Measurements from ENCODE around the gene CHKB.
"Not testable (repeated sequence)": the region's sequence is repeated elsewhere in the genome, so short reads cannot be mapped to it uniquely, and the experiment has no call there.

CHKB gene

GRCh38 chr22:50609599-50609998 is 26.9 kb upstream of the CHKB start:
- in situ Hi-C loops (cut with HindIII; ENCODE audit: low pct_unique_long_range_greater_than_20kb, low sequenced_read_pairs) = no loop called here
- no peak for DNase-seq (ENCODE audit: low read depth in 1 of 2, low spot score in 1 of 2)
- TF ChIP-seq JUND (IDR thresholded peaks at IDR 0.05; ENCODE audit: low read depth) = no peak

- DNase-seq (ENCODE audit: low read depth in 1 of 2, low spot score in 1 of 2) = no peak
- no peak for TF ChIP-seq JUND (IDR thresholded peaks at IDR 0.05; ENCODE audit: low read depth)
- in situ Hi-C loops (cut with HindIII; ENCODE audit: low pct_unique_long_range_greater_than_20kb, low sequenced_read_pairs) = no loop called here
Observed at GRCh38 chr22:50608996-50609395, 26.3 kb upstream of the CHKB start.

DNA sequence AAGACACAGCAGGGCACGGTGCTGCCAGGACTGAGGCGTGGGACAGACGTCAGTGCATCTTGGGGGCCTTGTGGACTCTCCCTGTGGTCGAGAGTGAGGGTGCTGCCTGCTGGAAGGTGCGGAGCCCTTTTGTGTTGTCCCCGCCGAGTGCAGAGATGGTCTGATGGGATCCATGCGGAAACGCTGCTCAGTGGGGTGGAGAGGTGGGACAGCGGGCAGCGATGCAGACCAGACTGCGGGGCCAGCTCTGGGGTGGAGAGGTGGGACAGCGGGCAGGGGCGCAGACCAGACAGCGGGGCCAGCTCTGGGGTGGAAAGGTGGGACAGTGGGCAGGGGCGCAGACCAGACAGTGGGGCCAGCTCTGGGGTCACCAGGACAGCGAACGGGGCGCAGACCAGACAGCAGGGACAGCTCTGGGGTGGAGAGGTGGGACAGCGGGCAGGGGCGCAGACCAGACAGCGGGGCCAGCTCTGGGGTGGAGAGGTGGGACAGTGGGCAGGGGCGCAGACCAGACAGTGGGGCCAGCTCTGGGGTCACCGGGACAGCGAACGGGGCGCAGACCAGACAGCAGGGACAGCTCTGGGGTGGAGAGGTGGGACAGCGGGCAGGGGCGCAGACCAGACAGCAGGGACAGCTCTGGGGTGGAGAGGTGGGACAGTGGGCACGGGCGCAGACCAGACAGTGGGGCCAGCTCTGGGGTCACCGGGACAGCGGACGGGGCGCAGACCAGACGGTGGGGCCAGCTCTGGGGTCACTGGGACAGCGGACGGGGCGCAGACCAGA is 25.6 kb upstream of the CHKB start:
- in situ Hi-C loops (cut with HindIII; ENCODE audit: low pct_unique_long_range_greater_than_20kb, low sequenced_read_pairs); DNase-seq (ENCODE audit: low read depth in 1 of 2, low spot score in 1 of 2): not testable (repeated sequence)

- TF ChIP-seq JUND (IDR thresholded peaks at IDR 0.05; ENCODE audit: low read depth) = no peak
- in situ Hi-C loops (cut with HindIII; ENCODE audit: low pct_unique_long_range_greater_than_20kb, low sequenced_read_pairs) = no loop called here
- no peak for DNase-seq (ENCODE audit: low read depth in 1 of 2, low spot score in 1 of 2)
Observed at GRCh38 chr22:50607659-50608020, 25.0 kb upstream of the CHKB start.

- in situ Hi-C loops (cut with HindIII; ENCODE audit: low pct_unique_long_range_greater_than_20kb, low sequenced_read_pairs) = no loop called here
- TF ChIP-seq JUND (IDR thresholded peaks at IDR 0.05; ENCODE audit: low read depth) = no peak
Observed at GRCh38 chr22:50606946-50607658, 24.5 kb upstream of the CHKB start.

GRCh38 chr22:50606165-50606945 is 23.7 kb upstream of the CHKB start:
- DNase-seq (ENCODE audit: low read depth in 1 of 2, low spot score in 1 of 2) = no peak
- in situ Hi-C loops (cut with HindIII; ENCODE audit: low pct_unique_long_range_greater_than_20kb, low sequenced_read_pairs) = no loop called here
- TF ChIP-seq JUND (IDR thresholded peaks at IDR 0.05; ENCODE audit: low read depth) = no peak

More at GRCh38 chr22:50606946-50607658, 24.5 kb upstream of the CHKB start:
- DNase-seq (ENCODE audit: low read depth in 1 of 2, low spot score in 1 of 2) = no peak

DNA sequence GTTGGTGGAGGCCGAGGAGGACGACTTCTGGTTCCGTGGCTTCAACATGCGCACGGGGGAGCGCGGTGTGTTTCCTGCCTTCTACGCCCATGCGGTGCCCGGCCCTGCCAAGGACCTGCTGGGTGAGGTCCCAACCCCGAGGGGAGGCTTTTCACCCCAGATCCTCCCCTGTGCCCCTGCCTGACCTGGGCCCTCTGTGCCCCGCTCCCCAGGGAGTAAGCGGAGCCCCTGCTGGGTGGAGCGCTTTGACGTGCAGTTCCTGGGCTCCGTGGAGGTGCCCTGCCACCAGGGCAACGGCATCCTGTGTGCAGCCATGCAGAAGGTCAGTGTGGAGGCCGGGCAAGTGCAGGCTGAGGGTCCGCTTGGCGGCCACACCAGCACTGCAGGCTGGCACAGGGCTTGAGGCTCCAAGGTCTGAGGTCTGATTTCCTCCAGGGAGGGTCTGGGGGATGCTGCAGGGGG is 23.0 kb upstream of the CHKB start:
- no peak for TF ChIP-seq JUND (IDR thresholded peaks at IDR 0.05; ENCODE audit: low read depth)
- in situ Hi-C loops (cut with HindIII; ENCODE audit: low pct_unique_long_range_greater_than_20kb, low sequenced_read_pairs) = no loop called here

DNA sequence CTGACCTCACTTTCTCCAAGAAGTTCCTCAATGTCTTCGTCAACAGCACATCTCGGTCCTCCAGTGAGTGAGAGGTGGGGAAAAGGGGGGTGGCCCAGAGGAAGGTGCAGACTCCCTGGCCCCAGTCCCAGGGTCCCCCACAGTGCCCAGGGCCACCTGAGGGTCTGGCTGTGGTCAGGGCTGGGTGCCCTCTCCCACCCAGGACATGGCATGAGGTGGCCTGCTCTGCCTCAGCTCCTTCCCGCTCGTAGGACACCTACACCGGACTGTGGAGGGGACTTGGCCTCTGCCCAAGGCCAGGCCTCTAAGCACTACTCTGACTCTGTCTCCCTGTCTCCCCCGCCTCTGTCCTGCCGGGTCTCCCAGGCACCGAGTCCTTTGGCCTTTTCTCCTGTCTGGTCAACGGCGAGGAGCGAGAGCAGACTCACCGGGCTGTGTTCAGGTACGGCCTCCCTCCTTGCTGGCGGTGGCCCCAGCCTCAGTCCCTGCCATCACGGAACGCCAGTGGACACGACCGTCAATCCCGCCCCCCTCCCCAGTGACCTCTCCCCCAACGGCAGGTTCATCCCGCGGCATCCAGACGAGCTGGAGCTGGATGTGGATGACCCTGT is 22.5 kb upstream of the CHKB start:
- no peak for DNase-seq (ENCODE audit: low read depth in 1 of 2, low spot score in 1 of 2)
- in situ Hi-C loops (cut with HindIII; ENCODE audit: low pct_unique_long_range_greater_than_20kb, low sequenced_read_pairs) = no loop called here

More for the DNA sequence above, 23.0 kb upstream of the CHKB start:
- no peak for DNase-seq (ENCODE audit: low read depth in 1 of 2, low spot score in 1 of 2)

GRCh38 chr22:50604256-50605001 is 21.8 kb upstream of the CHKB start:
- TF ChIP-seq JUND (IDR thresholded peaks at IDR 0.05; ENCODE audit: low read depth) = no peak
- DNase-seq (ENCODE audit: low read depth in 1 of 2, low spot score in 1 of 2) = no peak
- in situ Hi-C loops (cut with HindIII; ENCODE audit: low pct_unique_long_range_greater_than_20kb, low sequenced_read_pairs) = no loop called here

More for the DNA sequence above, 22.5 kb upstream of the CHKB start:
- TF ChIP-seq JUND (IDR thresholded peaks at IDR 0.05; ENCODE audit: low read depth) = no peak

DNA sequence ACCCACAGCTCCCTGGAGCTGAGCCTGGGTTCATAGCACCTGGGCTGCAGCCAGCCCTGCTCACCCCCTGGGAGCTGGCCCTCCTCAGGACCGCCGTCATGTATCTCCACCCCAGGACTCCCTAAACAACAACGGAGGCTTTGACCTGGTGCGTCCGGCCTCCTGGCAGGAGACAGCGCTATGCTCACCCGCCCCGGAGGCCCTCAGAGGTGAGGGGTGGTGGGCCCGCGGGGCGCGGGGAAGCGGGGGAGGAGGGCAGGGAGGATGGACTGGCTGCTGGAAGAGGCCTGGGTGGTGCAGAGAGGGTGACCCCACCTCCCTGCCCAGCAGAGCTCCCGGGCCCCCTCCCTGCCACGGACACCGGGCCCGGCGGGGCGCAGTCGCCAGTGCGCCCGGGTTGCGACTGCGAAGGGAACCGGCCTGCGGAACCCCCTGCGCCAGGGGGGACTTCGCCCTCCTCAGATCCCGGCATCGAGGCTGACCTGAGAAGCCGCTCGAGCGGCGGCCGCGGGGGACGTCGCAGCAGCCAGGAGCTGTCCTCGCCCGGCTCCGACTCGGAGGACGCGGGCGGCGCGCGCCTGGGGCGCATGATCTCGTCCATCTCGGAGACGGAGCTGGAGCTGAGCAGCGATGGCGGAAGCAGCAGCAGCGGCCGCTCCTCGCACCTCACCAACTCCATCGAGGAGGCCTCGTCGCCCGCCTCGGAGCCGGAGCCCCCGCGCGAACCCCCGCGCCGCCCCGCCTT is 21.0 kb upstream of the CHKB start:
- in situ Hi-C loops (cut with HindIII; ENCODE audit: low pct_unique_long_range_greater_than_20kb, low sequenced_read_pairs) = no loop called here
- DNase-seq (ENCODE audit: low read depth in 1 of 2, low spot score in 1 of 2) = no peak
- TF ChIP-seq JUND (IDR thresholded peaks at IDR 0.05; ENCODE audit: low read depth) = no peak

- no peak for DNase-seq (ENCODE audit: low read depth in 1 of 2, low spot score in 1 of 2)
- in situ Hi-C loops (cut with HindIII; ENCODE audit: low pct_unique_long_range_greater_than_20kb, low sequenced_read_pairs) = no loop called here
- no peak for TF ChIP-seq JUND (IDR thresholded peaks at IDR 0.05; ENCODE audit: low read depth)
Observed at GRCh38 chr22:50602338-50602700, 19.7 kb upstream of the CHKB start.
